IMR-90 (cell line): ENCODE measurements around the gene SLC16A2. TPM values are rescaled to one million over a fixed set of nuclear protein-coding genes. Genes with fewer than 3 reads are reported as not detected.

ENCODE experiments used
- ATAC-seq: fragments of 200-7000 bp; cut with Tn5 transposase; 2 replicates; pipeline ENCODE4 v1.9.1; 2020; ENCODE audit warnings: low read depth, mild to moderate bottlenecking, moderate library complexity
- BruUV-seq: library from RNA; stranded (reverse); fragments of 400-500 nt; replicated peaks from 2 replicates; lab custom pipeline; 2021; lab: Mats Ljungman, UMichigan
- CTCF ChIA-PET: fragments of 300-600 bp; formaldehyde crosslinking; extraction: SDS; loops from one replicate; lab custom pipeline; 2021; ENCODE audit warnings: antibody characterized with exemption; lab: Yijun Ruan, JAX
- POLR2A ChIA-PET: fragments of 300-600 bp; sonication (Branson Sonifier 250); formaldehyde crosslinking; loops from one replicate; lab custom pipeline; 2022; ENCODE audit warnings: antibody characterized with exemption; ENCODE audit not compliant: unreplicated experiment; lab: Charles Lee
- DNase-seq: peaks from one replicate; pipeline ENCODE4 v3.0.0; 2013
- H2AFZ ChIP-seq: replicated peaks from 2 replicates; pipeline ENCODE3; 2013; ENCODE audit warnings: low read length, mild to moderate bottlenecking; ENCODE audit not compliant: poor library complexity
- H2AK5ac ChIP-seq: 2 replicates; pipeline ENCODE4 v1.6.1; 2013; ENCODE audit warnings: low read depth, low read length, inconsistent platforms
- H2AK9ac ChIP-seq: replicated peaks from 2 replicates; pipeline ENCODE3; 2013; ENCODE audit warnings: mild to moderate bottlenecking, low read depth, low read length, moderate library complexity; ENCODE audit not compliant: poor library complexity
- H2BK120ac ChIP-seq: 2 replicates; pipeline ENCODE4 v1.6.1; 2013; ENCODE audit warnings: low read depth, low read length, inconsistent platforms
- H2BK15ac ChIP-seq: 3 replicates; pipeline ENCODE4 v1.6.1; 2013; ENCODE audit warnings: low read depth, low read length, inconsistent platforms
- H2BK20ac ChIP-seq: 2 replicates; pipeline ENCODE4 v1.6.1; 2013; ENCODE audit warnings: low read depth, mild to moderate bottlenecking, inconsistent platforms, low read length, moderate library complexity
- H2BK5ac ChIP-seq: 2 replicates; pipeline ENCODE4 v1.6.1; 2013; ENCODE audit warnings: mild to moderate bottlenecking, low read depth, low read length, inconsistent platforms; ENCODE audit not compliant: poor library complexity, severe bottlenecking
- H3K14ac ChIP-seq: replicated peaks from 2 replicates; pipeline ENCODE4 v1.6.1; 2013; ENCODE audit warnings: low read depth, low read length, inconsistent platforms
- H3K18ac ChIP-seq: 2 replicates; pipeline ENCODE4 v1.6.1; 2013; ENCODE audit warnings: low read depth, low read length, control low read depth
- H3K23ac ChIP-seq: 2 replicates; pipeline ENCODE4 v1.6.1; 2013; ENCODE audit warnings: low read depth, low read length, inconsistent platforms
- H3K27ac ChIP-seq: 2 replicates; pipeline ENCODE4 v1.5.1; 2013; ENCODE audit warnings: mild to moderate bottlenecking, control low read depth, low read length; ENCODE audit not compliant: insufficient read depth
- H3K27me3 ChIP-seq: 2 replicates; pipeline ENCODE4 v1.6.1; 2013; ENCODE audit warnings: low read length; ENCODE audit not compliant: control insufficient read depth, insufficient read depth
- H3K36me3 ChIP-seq: 2 replicates; pipeline ENCODE4 v1.6.1; 2013; ENCODE audit warnings: low read length, mixed read lengths; ENCODE audit not compliant: control insufficient read depth, insufficient read depth
- H3K4ac ChIP-seq: 2 replicates; pipeline ENCODE4 v1.6.1; 2013; ENCODE audit warnings: low read depth, low read length, inconsistent platforms
- H3K4me1 ChIP-seq: 2 replicates; pipeline ENCODE4 v1.6.1; 2013; ENCODE audit warnings: low read length, mixed read lengths; ENCODE audit not compliant: control insufficient read depth, insufficient read depth
- H3K4me2 ChIP-seq: 2 replicates; pipeline ENCODE4 v1.6.1; 2013; ENCODE audit warnings: low read depth, mild to moderate bottlenecking, control low read depth, low read length, moderate library complexity
- H3K4me3 ChIP-seq: 2 replicates; pipeline ENCODE4 v1.5.1; 2013; ENCODE audit warnings: low read depth, mild to moderate bottlenecking, control low read depth, low read length, moderate library complexity; ENCODE audit not compliant: insufficient read depth
- H3K56ac ChIP-seq: 2 replicates; pipeline ENCODE4 v1.6.1; 2013; ENCODE audit warnings: low read length, inconsistent platforms; ENCODE audit not compliant: insufficient read depth; ENCODE audit errors: extremely low read depth
- H3K79me1 ChIP-seq, 2 experiments: 2 replicates each; pipeline ENCODE4 v1.6.1; 2013; ENCODE audit warnings: low read length in 2 of 2, inconsistent platforms in 1 of 2, low read depth in 1 of 2
- H3K9ac ChIP-seq: 2 replicates; pipeline ENCODE4 v1.6.1; 2013; ENCODE audit warnings: low read depth, low read length, control low read depth
- H3K9me1 ChIP-seq: 2 replicates; pipeline ENCODE4 v1.6.1; 2013; ENCODE audit warnings: low read length, inconsistent platforms; ENCODE audit not compliant: insufficient read depth
- H3K9me3 ChIP-seq: 2 replicates; pipeline ENCODE4 v1.6.1; 2013; ENCODE audit warnings: low read length; ENCODE audit not compliant: control insufficient read depth, insufficient read depth
- H4K20me1 ChIP-seq: 2 replicates; pipeline ENCODE4 v1.6.1; 2013; ENCODE audit warnings: low read length, inconsistent platforms; ENCODE audit not compliant: insufficient read depth
- H4K5ac ChIP-seq: 2 replicates; pipeline ENCODE4 v1.6.1; 2013; ENCODE audit warnings: mild to moderate bottlenecking, low read depth, low read length, control low read depth
- H4K8ac ChIP-seq, 2 experiments: 2 replicates each; pipeline ENCODE4 v1.6.1; 2013; ENCODE audit warnings: low read depth in 2 of 2, low read length in 2 of 2, control low read depth in 1 of 2, inconsistent platforms in 1 of 2
- H4K91ac ChIP-seq: 2 replicates; pipeline ENCODE4 v1.6.1; 2013; ENCODE audit warnings: low read depth, low read length, inconsistent platforms; ENCODE audit not compliant: insufficient read depth
- CTCF ChIP-seq: conservative IDR thresholded peaks from 2 replicates; pipeline ENCODE4 v1.5.1; 2012; ENCODE audit warnings: mild to moderate bottlenecking, low read depth, low read length, improper control_type of control experiment
- FOS ChIP-seq: fragments of 150-350 bp; IDR thresholded peaks from 2 replicates; pipeline ENCODE4 v1.6.1; 2016; ENCODE audit warnings: low read depth, low read length
- MAFK ChIP-seq: IDR thresholded peaks from 2 replicates; pipeline ENCODE4 v1.6.1; 2012; ENCODE audit warnings: low read depth, low read length, improper control_type of control experiment
- MXI1 ChIP-seq: IDR thresholded peaks from 2 replicates; pipeline ENCODE4 v1.6.1; 2012; ENCODE audit warnings: low read depth, mild to moderate bottlenecking, low read length, moderate library complexity, borderline replicate concordance
- WGBS, 2 experiments: methylation state at CpG; one replicate each; pipeline versions ENCODE4 v1.1.5 to v1.1.7; 2013; ENCODE audit warnings: missing lambda C conversion rate in 2 of 2; ENCODE audit not compliant: insufficient read length in 1 of 2; ENCODE audit errors: extremely low coverage in 2 of 2; 5-methylcytosine and 5-hydroxymethylcytosine counted together
- dilution Hi-C: fragments of 300-500 bp; cut with HindIII; formaldehyde crosslinking; loops from one replicate; pipeline ENCODE4 v1.14.3; 2018; ENCODE audit warnings: low sequenced_read_pairs; ENCODE audit not compliant: unreplicated experiment
- in situ Hi-C: fragments of 300-500 bp; cut with MboI; formaldehyde crosslinking; loops from 3 replicates; pipeline ENCODE4 v1.14.3; 2019; ENCODE audit warnings: low sequenced_read_pairs, inconsistent platforms, mixed read lengths
- intact Hi-C: fragments of 100-400 bp; cut with micrococcal nuclease; formaldehyde crosslinking; loops from 2 replicates; pipeline ENCODE4 v1.10.0; 2022
- polyA plus RNA-seq, 3 experiments: library from polyadenylated mRNA; depleted of rRNA; stranded (reverse); fragments of >200 nt; gene quantifications; 2 replicates each; pipeline ENCODE4 v1.2.3, GENCODE V29; 2012; ENCODE audit warnings: low replicate concordance in 1 of 3
- total RNA-seq: library from RNA; depleted of rRNA; stranded (reverse); fragments of >200 nt; gene quantifications from 2 replicates; pipeline ENCODE4 v1.2.3, GENCODE V29; 2012

SLC16A2 gene
- total and polyA plus RNA-seq, 2 of the 4 experiments (the other 2 are of a cell fraction): 6.1 to 23.8 TPM

GRCh38 chrX:74464722-74465121 lies 43.4 kb downstream of the SLC16A2 start:
- Histone ChIP-seq H3K27ac (no peak overlapping the region), H3K9me3 (no peaks in the 10 kb centered on the region), H3K18ac (no peak overlapping the region), H3K23ac (no peak overlapping the region), H2AK5ac (no peak overlapping the region), H3K4ac (no peak overlapping the region), H2BK5ac (no peak overlapping the region), H3K56ac (no peak overlapping the region), H3K9ac (no peak overlapping the region), H2AK9ac (no peak overlapping the region), H2AFZ (no peak overlapping the region), H3K36me3 (no peaks in the 10 kb centered on the region), H4K91ac (no peak overlapping the region), H3K27me3 (no peaks in the 10 kb centered on the region; the same call in 1 of the 2 replicates), H3K4me3 (no peak overlapping the region), H3K79me1 (no peaks in the 10 kb centered on the region; a peak in 1 of 4 replicates), H3K9me1 (no peaks in the 10 kb centered on the region), H3K14ac (no peak overlapping the region), H4K5ac (no peak overlapping the region), H3K4me2 (no peak overlapping the region), H2BK15ac (no peak overlapping the region), H2BK120ac (no peak overlapping the region), H4K8ac (no peak overlapping the region), H4K20me1 (no peaks in the 10 kb centered on the region; the same call in 1 of the 2 replicates), H2BK20ac (no peak overlapping the region), H3K4me1 (no peaks in the 10 kb centered on the region)
- BruUV-seq: no TSS peak
- dilution Hi-C loops (no loop called here), in situ Hi-C loops (no loop called here), intact Hi-C loops (no loop called here)
- POLR2A ChIA-PET: no interaction called here
- TF ChIP-seq CTCF (no peak), MAFK (no peak), FOS (no peak), MXI1 (no peak)
- ATAC-seq (no peak), DNase-seq (no peak)
- WGBS, 2 experiments: no CpG with 5 or more reads among the region's 1 CpG
- CTCF ChIA-PET: no interaction called here
